ENCODE measurements around the gene ZBTB17.

The ZBTB17 gene

GRCh38 chr1:15945832-15946448 lies 30.0 kb downstream of the ZBTB17 start:
- H3K36me3 ChIP-seq (ENCODE audit: control insufficient read depth, insufficient read depth, low read length): no peaks in the 10 kb centered on the region
- no peaks in the 10 kb centered on the region for H3K27me3 ChIP-seq (ENCODE audit: control insufficient read depth, insufficient read depth, low read length)
- TF ChIP-seq CTCF (IDR thresholded peaks at IDR 0.05): no peak
- H3K4me1 ChIP-seq: peaks cover 2% of the 10 kb centered on the region
- H3K79me2 ChIP-seq: peaks cover 8% of the 10 kb centered on the region
- no peak overlapping the region for H2AFZ ChIP-seq
- no peak overlapping the region for H3K4me2 ChIP-seq (ENCODE audit: low read length)
- no peak overlapping the region for H3K9ac ChIP-seq
- no peak overlapping the region for H3K4me3 ChIP-seq (ENCODE audit: low read depth, low read length)
- no peak overlapping the region for H3K27ac ChIP-seq
- no peaks in the 10 kb centered on the region for H3K9me3 ChIP-seq (ENCODE audit: control insufficient read depth, low read length)

GRCh38 chr1:15945011-15945831 lies 30.7 kb downstream of the ZBTB17 start:
- Histone ChIP-seq H3K4me1 (no peaks in the 10 kb centered on the region), H2AFZ (no peak overlapping the region), H3K36me3 (ENCODE audit: control insufficient read depth, insufficient read depth, low read length) (no peaks in the 10 kb centered on the region), H3K27me3 (ENCODE audit: control insufficient read depth, insufficient read depth, low read length) (no peaks in the 10 kb centered on the region), H3K79me2 (peaks cover 5% of the 10 kb centered on the region), H3K9me3 (ENCODE audit: control insufficient read depth, low read length) (no peaks in the 10 kb centered on the region), H3K4me2 (ENCODE audit: low read length) (no peak overlapping the region), H3K9ac (no peak overlapping the region), H3K4me3 (ENCODE audit: low read depth, low read length) (no peak overlapping the region), H3K27ac (no peak overlapping the region)
- no peak for TF ChIP-seq CTCF (IDR thresholded peaks at IDR 0.05)

GRCh38 chr1:15944308-15945010 lies 31.4 kb downstream of the ZBTB17 start:
- no peak overlapping the region for H3K4me3 ChIP-seq (ENCODE audit: low read depth, low read length)
- no peaks in the 10 kb centered on the region for H3K27me3 ChIP-seq (ENCODE audit: control insufficient read depth, insufficient read depth, low read length)
- H3K79me2 ChIP-seq: peaks cover 3% of the 10 kb centered on the region
- no peaks in the 10 kb centered on the region for H3K9me3 ChIP-seq (ENCODE audit: control insufficient read depth, low read length)
- no peak for TF ChIP-seq CTCF (IDR thresholded peaks at IDR 0.05)
- H3K4me2 ChIP-seq (ENCODE audit: low read length): no peak overlapping the region
- no peaks in the 10 kb centered on the region for H3K36me3 ChIP-seq (ENCODE audit: control insufficient read depth, insufficient read depth, low read length)
- peaks cover 1% of the 10 kb centered on the region for H3K4me1 ChIP-seq
- no peak overlapping the region for H3K27ac ChIP-seq
- H3K9ac ChIP-seq: no peak overlapping the region
- H2AFZ ChIP-seq: no peak overlapping the region

GRCh38 chr1:15943992-15944307 lies 32.0 kb downstream of the ZBTB17 start:
- Histone ChIP-seq H3K4me1 (peaks cover 6% of the 10 kb centered on the region), H3K9me3 (ENCODE audit: control insufficient read depth, low read length) (no peaks in the 10 kb centered on the region), H3K4me3 (ENCODE audit: low read depth, low read length) (no peak overlapping the region), H3K79me2 (peaks cover 3% of the 10 kb centered on the region), H3K27me3 (ENCODE audit: control insufficient read depth, insufficient read depth, low read length) (no peaks in the 10 kb centered on the region), H3K4me2 (ENCODE audit: low read length) (no peak overlapping the region), H3K36me3 (ENCODE audit: control insufficient read depth, insufficient read depth, low read length) (no peaks in the 10 kb centered on the region), H3K27ac (no peak overlapping the region), H3K9ac (no peak overlapping the region), H2AFZ (no peak overlapping the region)
- TF ChIP-seq CTCF (IDR thresholded peaks at IDR 0.05): no peak

All from parathyroid adenoma (tissue), 2 donors.